Activated naive CD8-positive, alpha-beta T cell (primary cell): ENCODE measurements around the gene RNF152.

Experiments used
- H3K27ac Mint-ChIP-seq: one replicate; pipeline ENCODE4 v1.8.0; 2021; ENCODE audit warnings: mixed read lengths
- H3K27me3 Mint-ChIP-seq: one replicate; pipeline ENCODE4 v1.8.0; 2021; ENCODE audit warnings: mixed read lengths
- H3K36me3 Mint-ChIP-seq: one replicate; pipeline ENCODE4 v1.8.0; 2021; ENCODE audit warnings: mixed read lengths
- H3K4me1 Mint-ChIP-seq: one replicate; pipeline ENCODE4 v1.8.0; 2021; ENCODE audit warnings: low read depth, mixed read lengths
- H3K4me3 Mint-ChIP-seq: one replicate; pipeline ENCODE4 v1.8.0; 2021; ENCODE audit warnings: mild to moderate bottlenecking, mixed read lengths
- H3K9me3 Mint-ChIP-seq: one replicate; pipeline ENCODE4 v1.8.0; 2021; ENCODE audit warnings: low read depth, mixed read lengths

The RNF152 gene

DNA sequence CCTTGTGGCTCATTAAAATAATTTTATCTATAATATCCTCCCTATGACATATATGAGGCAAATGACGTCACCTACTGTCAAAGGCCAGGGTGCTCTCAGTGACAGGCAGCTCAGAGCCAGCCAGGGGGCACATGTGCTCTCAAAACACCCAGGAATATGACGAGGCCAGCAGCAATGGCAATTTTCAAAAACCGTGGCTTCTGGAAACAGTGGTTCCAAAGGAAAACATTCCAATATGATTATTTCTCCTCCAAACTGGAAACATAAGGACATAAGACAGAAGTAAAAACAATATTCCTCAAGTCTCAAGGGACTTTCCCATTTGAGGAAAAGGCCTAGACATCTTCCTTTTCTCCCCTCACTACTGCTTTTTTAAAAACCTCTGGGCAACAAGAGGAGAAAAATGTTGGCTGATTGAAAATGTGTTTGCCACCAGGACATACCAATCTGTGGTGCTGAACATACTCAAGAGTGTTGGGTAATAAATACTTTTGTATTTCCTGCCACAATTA is 40.8 kb downstream of the RNF152 start:
- peaks cover 9% of the 10 kb centered on the region for H3K27me3 Mint-ChIP-seq
- H3K4me3 Mint-ChIP-seq: no peak overlapping the region
- H3K27ac Mint-ChIP-seq: no peak overlapping the region
- no peaks in the 10 kb centered on the region for H3K4me1 Mint-ChIP-seq
- H3K9me3 Mint-ChIP-seq: no peaks in the 10 kb centered on the region
- H3K36me3 Mint-ChIP-seq: no peaks in the 10 kb centered on the region

DNA sequence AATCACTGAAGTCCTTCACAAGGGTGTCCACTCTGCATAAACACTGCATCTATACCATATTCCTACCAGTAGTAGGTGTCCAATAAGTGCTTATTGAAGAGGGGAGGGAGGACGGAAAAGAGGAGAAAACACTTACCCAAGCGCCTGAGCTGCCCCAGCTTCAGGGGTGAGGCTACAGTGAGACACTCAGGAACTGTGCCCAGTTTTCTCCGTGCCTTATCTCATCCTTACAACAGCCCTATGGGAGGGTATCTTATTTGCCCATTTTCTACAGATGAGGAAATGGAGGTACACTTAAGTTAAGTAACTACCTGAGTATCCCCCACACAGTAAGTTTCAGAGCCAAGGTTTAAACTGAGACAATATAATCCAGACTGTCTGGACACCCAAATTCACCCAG is 41.5 kb downstream of the RNF152 start:
- no peak overlapping the region for H3K4me3 Mint-ChIP-seq
- peaks cover 11% of the 10 kb centered on the region for H3K27me3 Mint-ChIP-seq
- H3K36me3 Mint-ChIP-seq: no peaks in the 10 kb centered on the region
- peaks cover 1% of the 10 kb centered on the region for H3K9me3 Mint-ChIP-seq
- no peak overlapping the region for H3K27ac Mint-ChIP-seq
- no peaks in the 10 kb centered on the region for H3K4me1 Mint-ChIP-seq

DNA sequence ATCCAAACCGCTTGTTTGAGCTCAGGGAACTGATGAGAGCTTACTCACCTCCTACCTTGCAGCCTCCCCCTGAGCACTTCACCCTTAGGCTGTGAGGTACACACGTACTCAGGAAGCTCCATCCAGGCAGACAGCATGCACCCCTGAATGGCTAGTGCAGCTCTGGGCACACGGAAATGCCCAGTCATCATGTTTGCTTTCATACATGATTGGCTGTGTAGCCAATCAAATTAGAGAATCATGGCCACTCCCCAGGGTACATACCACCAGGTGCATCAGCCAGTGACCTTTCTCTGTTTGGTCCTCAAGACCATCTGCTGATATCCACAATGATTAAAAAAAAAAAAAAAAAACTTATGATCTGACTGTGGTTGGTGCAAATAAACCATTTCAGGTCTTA is 42.1 kb downstream of the RNF152 start:
- Mint-ChIP-seq H3K9me3 (peaks cover 4% of the 10 kb centered on the region), H3K4me3 (no peak overlapping the region), H3K36me3 (no peaks in the 10 kb centered on the region), H3K27ac (no peak overlapping the region), H3K27me3 (peaks cover 11% of the 10 kb centered on the region), H3K4me1 (no peaks in the 10 kb centered on the region)

DNA sequence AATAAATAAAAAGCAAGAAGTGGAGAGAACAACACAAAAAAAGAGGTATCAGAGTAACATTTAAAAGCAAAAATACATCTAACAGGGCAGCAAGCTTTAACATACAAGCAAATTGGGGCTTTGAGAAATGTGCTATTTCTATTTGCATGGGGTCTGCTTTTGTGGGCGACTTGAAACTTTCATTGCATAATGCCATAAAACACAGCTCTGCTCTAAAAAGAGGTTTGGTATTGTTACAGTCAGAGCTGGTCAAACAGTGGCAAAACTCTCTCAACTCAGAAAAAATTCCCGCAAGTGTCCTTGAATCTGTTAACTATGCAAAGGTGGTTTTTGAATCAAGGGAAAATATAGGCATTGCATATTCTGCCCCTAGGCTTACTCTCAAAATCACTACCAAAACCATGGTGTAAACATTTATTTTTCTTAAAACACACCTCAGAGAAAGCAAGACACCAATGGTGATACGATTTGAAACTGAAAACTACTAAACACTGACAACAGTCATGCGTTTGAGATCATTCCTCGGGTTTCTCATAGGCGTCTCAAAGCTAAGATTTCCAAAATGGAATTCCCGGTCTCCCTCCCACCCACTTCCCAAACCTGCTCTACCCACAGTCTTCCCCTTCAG is 45.5 kb downstream of the RNF152 start:
- no peak overlapping the region for H3K27ac Mint-ChIP-seq
- H3K4me3 Mint-ChIP-seq: no peak overlapping the region
- H3K36me3 Mint-ChIP-seq: no peaks in the 10 kb centered on the region
- H3K9me3 Mint-ChIP-seq: peaks cover 4% of the 10 kb centered on the region
- peaks cover 11% of the 10 kb centered on the region for H3K27me3 Mint-ChIP-seq
- H3K4me1 Mint-ChIP-seq: no peaks in the 10 kb centered on the region

DNA sequence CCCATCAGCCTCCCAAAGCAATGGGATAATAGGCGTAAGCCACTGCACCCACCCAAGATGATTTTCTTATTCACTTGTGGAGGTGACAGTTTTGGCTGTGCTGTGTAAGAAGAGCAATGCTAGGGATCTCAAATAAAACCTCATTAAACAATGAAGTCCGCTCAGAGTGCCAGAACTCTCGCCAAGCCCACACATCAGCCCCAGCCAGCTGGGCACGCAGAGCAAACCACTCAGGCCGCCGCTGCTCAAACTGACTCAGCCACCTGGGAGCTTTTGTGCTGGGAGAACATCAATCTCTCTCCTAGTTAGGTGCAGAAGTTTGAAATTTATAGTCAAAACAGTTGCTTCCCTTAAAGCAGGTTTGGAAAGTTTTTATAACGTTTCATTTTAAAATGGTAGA is 47.6 kb downstream of the RNF152 start:
- H3K36me3 Mint-ChIP-seq: no peaks in the 10 kb centered on the region
- H3K9me3 Mint-ChIP-seq: peaks cover 4% of the 10 kb centered on the region
- no peak overlapping the region for H3K4me3 Mint-ChIP-seq
- H3K27ac Mint-ChIP-seq: no peak overlapping the region
- H3K4me1 Mint-ChIP-seq: no peaks in the 10 kb centered on the region
- H3K27me3 Mint-ChIP-seq: peaks cover 11% of the 10 kb centered on the region

DNA sequence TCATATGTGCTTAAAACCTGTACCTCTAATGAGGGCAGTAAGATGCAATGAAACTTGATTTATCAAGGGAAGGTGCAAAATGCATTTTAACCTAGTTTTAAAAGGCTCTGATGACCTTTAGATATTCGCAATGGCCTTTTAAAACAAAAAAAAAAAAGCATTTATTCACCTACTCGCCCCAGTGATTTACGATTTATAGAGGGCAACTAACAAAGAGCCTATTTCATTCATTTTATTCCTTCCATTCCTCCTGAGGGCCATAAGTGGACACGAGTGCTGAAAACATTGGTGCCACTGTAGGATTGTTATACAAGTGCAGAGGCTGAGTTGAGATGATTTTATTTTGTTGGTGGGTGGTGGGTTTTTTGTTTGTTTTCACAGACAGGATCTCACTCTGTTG is 48.1 kb downstream of the RNF152 start:
- Mint-ChIP-seq H3K9me3 (peaks cover 4% of the 10 kb centered on the region), H3K36me3 (no peaks in the 10 kb centered on the region), H3K4me3 (no peak overlapping the region), H3K27me3 (peaks cover 11% of the 10 kb centered on the region), H3K27ac (no peak overlapping the region), H3K4me1 (no peaks in the 10 kb centered on the region)

DNA sequence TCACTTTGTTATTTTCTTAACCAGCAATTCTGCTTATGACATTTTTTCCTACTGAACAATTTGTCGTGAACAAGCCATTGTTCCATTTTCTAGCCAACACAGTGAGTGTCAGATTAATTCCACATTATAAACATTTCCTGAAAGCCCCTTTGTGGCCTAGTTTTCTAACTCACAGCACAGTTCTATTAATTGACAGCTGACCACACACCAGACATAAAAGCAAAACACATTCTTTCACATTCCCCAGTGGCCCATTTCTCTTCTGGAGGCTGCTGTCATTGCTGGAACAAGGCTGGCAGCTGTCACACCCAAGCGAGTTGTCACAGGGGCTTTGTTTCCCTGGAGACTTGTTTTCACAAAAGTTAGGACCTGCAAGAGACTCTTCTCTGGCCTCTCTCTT is 50.7 kb downstream of the RNF152 start:
- Mint-ChIP-seq H3K27ac (no peak overlapping the region), H3K27me3 (peaks cover 5% of the 10 kb centered on the region), H3K4me1 (no peaks in the 10 kb centered on the region), H3K4me3 (no peak overlapping the region), H3K36me3 (no peaks in the 10 kb centered on the region), H3K9me3 (peaks cover 4% of the 10 kb centered on the region)

DNA sequence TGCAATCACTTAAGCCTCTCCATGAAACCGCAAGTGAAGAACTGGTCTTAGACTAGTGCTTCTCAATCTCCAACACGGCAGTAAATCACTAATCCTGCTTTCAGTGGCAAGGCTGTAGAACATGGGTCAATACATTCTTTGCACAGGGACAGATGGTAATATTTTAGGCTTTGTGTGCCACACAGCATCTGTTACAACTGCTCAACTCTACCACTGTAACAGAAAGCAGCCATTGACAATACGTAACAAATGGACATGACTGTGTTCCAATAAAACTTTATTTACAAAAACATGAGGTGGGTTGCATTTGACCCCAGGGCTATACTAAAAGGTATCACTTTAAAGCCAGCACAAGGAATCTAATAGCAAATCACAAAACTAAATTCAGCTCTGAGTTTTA is 51.1 kb downstream of the RNF152 start:
- Mint-ChIP-seq H3K4me3 (no peak overlapping the region), H3K4me1 (no peaks in the 10 kb centered on the region), H3K27me3 (peaks cover 3% of the 10 kb centered on the region), H3K27ac (no peak overlapping the region), H3K9me3 (peaks cover 5% of the 10 kb centered on the region), H3K36me3 (no peaks in the 10 kb centered on the region)

DNA sequence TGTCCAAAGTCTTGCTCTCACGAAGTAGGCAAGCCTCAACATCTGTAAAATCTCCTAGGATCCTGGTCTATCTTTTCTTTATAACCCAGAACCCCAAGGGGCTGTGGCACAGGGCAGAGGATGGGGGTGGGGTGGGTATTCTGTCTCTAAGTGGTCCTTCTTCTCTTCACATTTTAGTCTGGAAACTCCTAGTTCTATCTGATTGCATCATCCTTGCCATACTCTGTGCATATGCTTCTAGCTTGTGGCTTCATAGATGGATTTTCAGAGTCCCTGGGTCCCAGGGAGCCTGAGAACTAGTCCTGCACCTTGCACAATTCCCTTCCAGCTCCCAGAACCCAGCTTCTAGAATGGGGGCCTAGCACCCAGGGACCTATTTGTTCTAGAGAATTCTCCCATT is 52.5 kb downstream of the RNF152 start:
- H3K4me1 Mint-ChIP-seq: no peaks in the 10 kb centered on the region
- H3K4me3 Mint-ChIP-seq: no peak overlapping the region
- H3K27me3 Mint-ChIP-seq: peaks cover 3% of the 10 kb centered on the region
- H3K27ac Mint-ChIP-seq: no peak overlapping the region
- H3K9me3 Mint-ChIP-seq: peaks cover 5% of the 10 kb centered on the region
- no peaks in the 10 kb centered on the region for H3K36me3 Mint-ChIP-seq

DNA sequence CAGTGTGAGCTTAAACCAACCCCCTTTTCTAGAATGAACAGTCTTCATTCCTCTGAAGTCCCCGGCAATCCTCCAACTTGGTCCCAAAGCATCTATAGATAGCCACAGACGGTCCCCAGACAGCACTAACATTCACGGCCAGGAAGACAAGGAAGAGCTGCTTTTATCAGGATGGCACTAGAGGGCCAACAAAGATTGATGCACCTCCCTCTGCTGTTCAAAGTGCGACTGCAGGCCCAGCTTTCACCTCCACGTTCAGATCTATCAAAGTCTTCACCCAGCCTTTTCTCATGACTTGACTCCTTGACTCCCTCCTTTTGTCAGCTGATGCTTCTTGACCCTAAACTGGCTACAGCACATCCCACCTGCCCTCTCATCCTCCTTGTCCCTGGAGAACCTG is 54.3 kb downstream of the RNF152 start:
- Mint-ChIP-seq H3K27me3 (peaks cover 3% of the 10 kb centered on the region), H3K4me1 (peaks cover 8% of the 10 kb centered on the region), H3K27ac (no peak overlapping the region), H3K36me3 (peaks cover 2% of the 10 kb centered on the region), H3K4me3 (no peak overlapping the region), H3K9me3 (peaks cover 5% of the 10 kb centered on the region)

DNA sequence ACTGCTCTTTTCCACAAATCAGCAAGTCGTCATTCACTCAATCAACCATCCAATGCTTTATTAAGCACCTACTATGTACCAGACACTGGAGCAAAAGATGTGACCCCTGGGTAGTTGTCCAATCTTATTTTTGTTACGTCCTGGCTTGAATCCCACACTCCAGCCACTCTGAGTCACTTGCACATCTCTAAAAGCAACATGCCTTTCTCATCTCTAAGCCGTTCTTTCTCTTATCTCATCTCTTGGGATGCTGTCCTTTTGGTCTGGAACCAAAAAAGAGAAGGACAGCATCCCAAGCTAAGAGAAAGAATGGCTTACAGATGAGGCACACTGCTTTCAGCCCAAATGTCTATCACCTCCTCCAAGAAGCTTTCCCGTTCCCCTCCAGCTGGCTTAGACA is 58.8 kb downstream of the RNF152 start:
- Mint-ChIP-seq H3K4me1 (peaks cover 19% of the 10 kb centered on the region), H3K27me3 (peaks cover 3% of the 10 kb centered on the region), H3K4me3 (peak overlapping the region; percentile 25), H3K9me3 (peaks cover 5% of the 10 kb centered on the region), H3K36me3 (peaks cover 2% of the 10 kb centered on the region), H3K27ac (no peak overlapping the region)

DNA sequence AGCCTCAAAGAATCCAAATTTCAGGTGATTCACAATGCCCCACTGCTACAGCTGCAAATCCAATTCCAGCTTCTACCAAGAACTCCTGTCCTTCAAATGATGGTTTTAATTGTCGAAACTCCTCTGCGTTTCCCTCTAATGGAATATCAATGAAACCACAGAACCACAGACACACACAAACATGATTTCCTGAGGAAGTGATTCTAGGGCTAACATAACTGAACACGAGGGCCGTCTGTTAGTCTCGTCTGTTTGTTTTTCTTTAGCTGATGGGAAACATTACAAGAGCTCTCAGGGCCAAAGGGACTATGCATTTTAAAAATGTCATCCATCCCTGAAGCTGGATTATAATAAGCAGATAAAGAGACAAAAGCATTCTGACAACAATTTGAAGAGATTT is 59.4 kb downstream of the RNF152 start:
- Mint-ChIP-seq H3K4me3 (no peak overlapping the region), H3K9me3 (peaks cover 5% of the 10 kb centered on the region), H3K27ac (no peak overlapping the region), H3K27me3 (peaks cover 3% of the 10 kb centered on the region), H3K36me3 (peaks cover 2% of the 10 kb centered on the region), H3K4me1 (peaks cover 19% of the 10 kb centered on the region)

DNA sequence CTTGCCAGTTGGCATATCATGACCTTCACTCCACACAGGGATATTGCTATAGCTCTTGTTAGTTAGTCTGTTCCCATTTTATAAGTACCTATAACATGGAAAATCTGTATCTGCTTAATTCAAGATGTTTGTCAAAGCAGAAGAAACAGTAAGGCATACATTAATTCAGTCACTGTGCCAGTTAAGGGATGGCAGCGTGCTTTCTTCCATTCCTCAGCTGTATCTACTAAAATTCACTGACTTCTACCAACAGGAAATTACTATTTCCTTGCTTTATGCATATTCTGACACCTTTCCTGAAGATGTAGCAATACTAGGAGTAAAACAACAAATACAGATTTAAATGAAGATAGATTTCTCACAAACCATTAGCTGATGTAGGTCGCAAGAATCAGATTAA is 59.9 kb downstream of the RNF152 start:
- Mint-ChIP-seq H3K9me3 (peaks cover 5% of the 10 kb centered on the region), H3K36me3 (peaks cover 2% of the 10 kb centered on the region), H3K27ac (no peak overlapping the region), H3K4me1 (peaks cover 19% of the 10 kb centered on the region), H3K27me3 (peaks cover 3% of the 10 kb centered on the region), H3K4me3 (no peak overlapping the region)

DNA sequence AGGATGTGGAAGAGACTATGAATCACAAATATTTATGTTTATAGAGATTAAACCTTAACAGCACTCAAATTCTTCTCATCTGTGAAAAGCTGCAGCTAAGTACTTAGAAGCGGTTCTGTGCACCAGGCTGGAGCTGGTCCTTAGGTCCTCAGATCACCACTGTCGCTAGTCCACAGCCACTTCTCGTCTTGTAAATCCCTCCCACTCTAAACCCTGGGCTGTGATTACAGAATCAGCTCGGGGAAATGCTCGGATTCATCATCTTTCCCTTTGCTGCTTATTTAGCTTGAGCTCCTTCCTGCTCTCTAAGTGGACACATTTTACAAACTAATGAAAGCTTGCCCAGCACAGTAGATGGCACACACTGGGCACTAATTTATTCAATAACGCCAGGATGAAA is 61.7 kb downstream of the RNF152 start:
- H3K27me3 Mint-ChIP-seq: peaks cover 3% of the 10 kb centered on the region
- H3K27ac Mint-ChIP-seq: no peak overlapping the region
- peaks cover 19% of the 10 kb centered on the region for H3K4me1 Mint-ChIP-seq
- H3K4me3 Mint-ChIP-seq: no peak overlapping the region
- H3K36me3 Mint-ChIP-seq: peaks cover 2% of the 10 kb centered on the region
- H3K9me3 Mint-ChIP-seq: no peaks in the 10 kb centered on the region

DNA sequence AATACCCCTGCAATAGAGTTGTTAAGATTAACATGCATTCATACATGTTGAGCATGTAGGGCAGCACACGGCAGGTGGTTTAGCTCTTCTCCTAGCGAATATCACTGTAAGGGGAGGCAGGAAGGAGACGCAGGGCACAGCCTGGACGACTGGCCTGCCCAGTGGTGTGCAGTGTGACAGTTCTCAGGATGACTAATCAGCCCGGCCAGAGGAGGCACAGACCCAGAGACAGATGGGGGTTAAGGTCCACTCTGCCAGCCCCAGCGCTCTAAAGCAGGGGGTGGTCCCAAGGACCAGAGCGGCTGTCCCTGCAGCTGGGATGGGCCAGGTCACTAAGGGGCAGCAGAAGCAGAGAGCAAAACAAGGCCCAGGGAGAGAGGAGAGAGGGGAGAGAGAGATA is 63.7 kb downstream of the RNF152 start:
- no peaks in the 10 kb centered on the region for H3K9me3 Mint-ChIP-seq
- H3K36me3 Mint-ChIP-seq: no peaks in the 10 kb centered on the region
- no peaks in the 10 kb centered on the region for H3K27me3 Mint-ChIP-seq
- peaks cover 17% of the 10 kb centered on the region for H3K4me1 Mint-ChIP-seq
- H3K4me3 Mint-ChIP-seq: no peak overlapping the region
- H3K27ac Mint-ChIP-seq: no peak overlapping the region

DNA sequence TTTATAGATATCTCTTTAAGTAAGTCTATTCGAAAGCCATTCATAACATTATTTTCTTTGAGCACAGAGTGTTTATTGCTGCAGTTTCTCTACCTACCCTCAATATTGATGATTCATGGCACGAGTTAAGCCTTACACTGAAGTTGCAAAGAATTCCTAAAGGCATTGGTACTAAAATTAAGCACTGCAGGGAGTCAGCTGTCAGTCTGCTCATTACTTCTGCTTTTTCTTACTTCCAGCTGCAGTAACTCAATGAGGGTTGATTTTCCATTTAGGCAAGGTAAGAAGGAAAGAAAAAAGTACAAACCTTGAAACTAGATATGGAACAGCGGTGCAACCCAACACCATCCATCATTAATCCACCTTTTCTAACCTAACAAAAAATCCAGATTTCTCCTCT is 65.2 kb downstream of the RNF152 start:
- H3K4me3 Mint-ChIP-seq: no peak overlapping the region
- no peaks in the 10 kb centered on the region for H3K36me3 Mint-ChIP-seq
- no peaks in the 10 kb centered on the region for H3K27me3 Mint-ChIP-seq
- peaks cover 1% of the 10 kb centered on the region for H3K4me1 Mint-ChIP-seq
- no peaks in the 10 kb centered on the region for H3K9me3 Mint-ChIP-seq
- H3K27ac Mint-ChIP-seq: no peak overlapping the region
